SK-N-SH (cell line): ENCODE data around the gene SNX32. TPM values are rescaled to one million over a fixed set of nuclear protein-coding genes. Genes with fewer than 3 reads are reported as not detected.

Source experiments
- CTCF ChIA-PET: fragments of 300-600, 350-600 bp; formaldehyde crosslinking; extraction: SDS; loops from one replicate; lab custom pipeline; 2021; lab: Yijun Ruan, JAX
- POLR2A ChIA-PET: fragments of 350-600 bp; sonication (Branson Sonifier 250); formaldehyde crosslinking; extraction: SDS; loops from one replicate; lab custom pipeline; 2020; ENCODE audit warnings: antibody characterized with exemption, inconsistent platforms; lab: Yijun Ruan, JAX
- DNase-seq: peaks from one replicate; pipeline ENCODE4 v3.0.0; 2012
- H2AFZ ChIP-seq: fragments of 200-600 bp; sonication (generic); 2 replicates; pipeline ENCODE4 v1.8.1; 2016; ENCODE audit warnings: antibody characterized with exemption, mild to moderate bottlenecking, low read depth
- H3F3A ChIP-seq: fragments of 200-600 bp; sonication (generic); replicated peaks from 2 replicates; pipeline ENCODE3; 2016; ENCODE audit warnings: antibody characterized with exemption, mild to moderate bottlenecking; ENCODE audit not compliant: insufficient read depth
- H3K27ac ChIP-seq, 2 experiments: fragments of 200-500 bp in 1 of 2; fragments of 200-600 bp in 1 of 2; sonication (Bioruptor generic) in 1 of 2; sonication (generic), shearing (Covaris generic) in 1 of 2; 2 replicates each; pipeline versions ENCODE4 v1.5.1 to v1.6.1; 2014 to 2016; ENCODE audit warnings: low read depth in 2 of 2, inconsistent platforms in 1 of 2, low read length in 1 of 2, mild to moderate bottlenecking in 1 of 2, mixed read lengths in 1 of 2
- H3K27me3 ChIP-seq: fragments of 200-600 bp; sonication (generic), shearing (Covaris generic); 2 replicates; pipeline ENCODE4 v1.6.1; 2016; ENCODE audit warnings: mixed run types; ENCODE audit not compliant: insufficient read depth
- H3K36me3 ChIP-seq, 2 experiments: fragments of 200-500 bp in 1 of 2; fragments of 200-600 bp in 1 of 2; sonication (Bioruptor generic) in 1 of 2; sonication (generic) in 1 of 2; replicated peaks in 1 of 2; 2 replicates each; pipeline versions ENCODE3 to v1.5.1; 2014 to 2016; ENCODE audit warnings: low read length in 1 of 2, mild to moderate bottlenecking in 1 of 2; ENCODE audit not compliant: insufficient read depth in 2 of 2, control insufficient read depth in 1 of 2
- H3K4me1 ChIP-seq, 2 experiments: fragments of 200-500 bp in 1 of 2; fragments of 200-600 bp in 1 of 2; sonication (Bioruptor generic) in 1 of 2; sonication (generic), shearing (Covaris generic) in 1 of 2; 2 replicates each; pipeline versions ENCODE4 v1.5.1 to v1.6.1; 2014 to 2016; ENCODE audit warnings: low read depth in 1 of 2, low read length in 1 of 2, mixed run types in 1 of 2; ENCODE audit not compliant: insufficient read depth in 2 of 2, control insufficient read depth in 1 of 2
- H3K4me2 ChIP-seq: fragments of 200-600 bp; sonication (generic), shearing (Covaris generic); 2 replicates; pipeline ENCODE4 v1.6.1; 2017; ENCODE audit warnings: mixed run types
- H3K4me3 ChIP-seq, 2 experiments: fragments of 200-500 bp in 1 of 2; fragments of 200-600 bp in 1 of 2; sonication (Bioruptor generic) in 1 of 2; sonication (generic), shearing (Covaris generic) in 1 of 2; 2 replicates each; pipeline versions ENCODE4 v1.5.1 to v1.8.1; 2014 to 2016; ENCODE audit warnings: low read depth in 2 of 2, inconsistent platforms in 1 of 2, low read length in 1 of 2, mild to moderate bottlenecking in 1 of 2, mixed read lengths in 1 of 2, moderate library complexity in 1 of 2
- H3K79me2 ChIP-seq: fragments of 200-600 bp; sonication (generic); 2 replicates; pipeline ENCODE4 v1.8.1; 2017; ENCODE audit warnings: mild to moderate bottlenecking; ENCODE audit not compliant: insufficient read depth
- H3K9ac ChIP-seq: fragments of 200-600 bp; sonication (generic); 2 replicates; pipeline ENCODE4 v1.6.1; 2017; ENCODE audit warnings: mixed run types
- H3K9me2 ChIP-seq: fragments of 200-600 bp; sonication (generic); 2 replicates; pipeline ENCODE4 v1.6.1; 2017; ENCODE audit warnings: mixed run types
- H3K9me3 ChIP-seq: fragments of 200-600 bp; sonication (generic); 2 replicates; pipeline ENCODE4 v1.6.1; 2017; ENCODE audit warnings: mixed run types, mild to moderate bottlenecking, moderate library complexity
- H4K20me1 ChIP-seq: fragments of 200-600 bp; sonication (generic); 2 replicates; pipeline ENCODE4 v1.6.1; 2017; ENCODE audit warnings: mild to moderate bottlenecking, mixed run types; ENCODE audit not compliant: insufficient read depth
- CHD2 ChIP-seq: fragments of 150-350 bp; IDR thresholded peaks from 2 replicates; pipeline ENCODE4 v1.6.1; 2018; ENCODE audit warnings: low read length; ENCODE audit not compliant: partially characterized antibody
- ELF1 ChIP-seq: IDR thresholded peaks from 2 replicates; pipeline ENCODE4 v1.4.0; 2012
- EP300 ChIP-seq, 2 experiments: IDR thresholded peaks; 2 replicates each; pipeline versions ENCODE4 v1.4.0 to v1.6.1; 2012; ENCODE audit warnings: borderline replicate concordance in 1 of 2, low read depth in 1 of 2, low read length in 1 of 2
- FOXJ3 ChIP-seq: sonication (generic); formaldehyde crosslinking; IDR thresholded peaks from 2 replicates; pipeline ENCODE4 v1.5.1; 2020; ENCODE audit warnings: mild to moderate bottlenecking, missing genetic modification reagents
- IRF3 ChIP-seq: fragments of 150-350 bp; IDR thresholded peaks from 2 replicates; pipeline ENCODE4 v1.6.1; 2016; ENCODE audit warnings: mild to moderate bottlenecking, low read depth, low read length
- JUND ChIP-seq: IDR thresholded peaks from 2 replicates; pipeline ENCODE4 v1.4.0; 2012
- MEF2A ChIP-seq: IDR thresholded peaks from 2 replicates; pipeline ENCODE4 v1.4.0; 2012; ENCODE audit warnings: low read depth, borderline replicate concordance
- POLR2AphosphoS5 ChIP-seq: IDR thresholded peaks from 2 replicates; pipeline ENCODE4 v1.6.1; 2012; ENCODE audit warnings: low read depth, low read length
- RCOR1 ChIP-seq: fragments of 150-350 bp; IDR thresholded peaks from 2 replicates; pipeline ENCODE4 v1.6.1; 2017; ENCODE audit warnings: antibody characterized with exemption, low read length
- RXRA ChIP-seq: IDR thresholded peaks from 2 replicates; pipeline ENCODE4 v1.4.0; 2012; ENCODE audit warnings: low read depth, mild to moderate bottlenecking, borderline replicate concordance
- SIN3A ChIP-seq: IDR thresholded peaks from 2 replicates; pipeline ENCODE4 v1.6.1; 2012; ENCODE audit warnings: low read depth, mild to moderate bottlenecking, low read length, moderate library complexity, borderline replicate concordance
- TAF1 ChIP-seq: IDR thresholded peaks from 2 replicates; pipeline ENCODE4 v1.6.1; 2012; ENCODE audit warnings: low read depth, mild to moderate bottlenecking, low read length, moderate library complexity, borderline replicate concordance
- TEAD4 ChIP-seq: IDR thresholded peaks from 2 replicates; pipeline ENCODE4 v1.4.0; 2012; ENCODE audit warnings: mild to moderate bottlenecking, borderline replicate concordance; ENCODE audit not compliant: insufficient read depth
- USF1 ChIP-seq: IDR thresholded peaks from 2 replicates; pipeline ENCODE4 v1.4.0; 2012; ENCODE audit warnings: low read depth, borderline replicate concordance
- USF2 ChIP-seq: fragments of 150-350 bp; IDR thresholded peaks from 2 replicates; pipeline ENCODE4 v1.6.1; 2017; ENCODE audit warnings: antibody characterized with exemption, low read length, low read depth, borderline replicate concordance
- YY1 ChIP-seq: IDR thresholded peaks from 2 replicates; pipeline ENCODE4 v1.4.0; 2012; ENCODE audit warnings: low read depth, mild to moderate bottlenecking
- ZBTB33 ChIP-seq: IDR thresholded peaks from 2 replicates; pipeline ENCODE4 v1.4.0; 2012; ENCODE audit warnings: low read depth, borderline replicate concordance
- WGBS: methylation state at CpG from one replicate; pipeline ENCODE4 v1.1.6; 2017; ENCODE audit warnings: low lambda C conversion rate; 5-methylcytosine and 5-hydroxymethylcytosine counted together
- polyA plus RNA-seq, 3 experiments: library from polyadenylated mRNA; depleted of rRNA; stranded (reverse); fragments of >200 nt; gene quantifications; 2 replicates each; pipeline ENCODE4 v1.2.3, GENCODE V29; 2012

SNX32 gene
- polyA plus RNA-seq, 1 of the 3 experiments (the other 2 are of a cell fraction), result 1.0 TPM

DNA sequence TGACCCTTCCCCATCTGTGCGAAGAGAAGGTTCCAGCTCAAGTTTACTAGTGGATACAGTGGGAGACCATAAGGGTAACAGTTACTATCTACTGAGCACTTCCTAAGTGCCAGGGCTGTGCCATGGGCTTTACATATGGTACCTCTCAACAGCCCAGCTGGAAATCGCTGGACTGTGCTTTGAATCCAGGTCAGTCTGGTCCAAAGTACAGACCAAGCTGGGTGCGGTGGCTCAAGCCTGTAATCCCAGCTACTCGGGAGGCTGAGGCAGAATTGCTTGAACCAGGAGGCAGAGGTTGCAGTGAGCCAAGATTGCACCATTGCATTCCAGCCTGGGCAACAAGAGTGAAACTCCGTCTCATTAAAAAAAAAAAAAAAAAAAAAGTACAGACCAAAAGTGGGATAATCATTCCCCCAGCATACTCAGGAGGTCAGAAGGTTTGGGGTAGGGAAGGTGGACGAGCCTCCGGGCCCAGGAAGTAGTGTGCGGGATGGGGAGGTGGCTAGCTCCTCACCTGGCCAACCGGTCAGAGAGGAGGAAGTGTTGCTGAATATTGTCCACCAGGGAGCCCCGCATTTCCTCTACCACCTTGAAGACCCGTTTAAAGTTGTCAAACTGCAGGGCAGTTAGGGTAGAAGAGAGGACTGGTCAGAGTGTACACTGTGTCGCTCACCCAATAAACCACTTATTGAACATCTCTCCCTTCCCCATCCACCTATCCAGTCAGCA lies 52.2 kb downstream of the SNX32 start:
- Histone ChIP-seq H3K36me3 (peaks cover 31 to 45% of the 10 kb centered on the region in 2 experiments), H3K27ac (no peak overlapping the region), H3K27me3 (no peaks in the 10 kb centered on the region), H3K9me2 (no peaks in the 10 kb centered on the region), H3K4me3 (no peak overlapping the region), H3K79me2 (peaks cover 39% of the 10 kb centered on the region), H3F3A (peaks cover 39% of the 10 kb centered on the region), H3K4me1 (peaks cover 24 to 32% of the 10 kb centered on the region in 2 experiments), H3K9me3 (no peaks in the 10 kb centered on the region), H4K20me1 (peaks cover 2% of the 10 kb centered on the region; the same call in 1 of the 2 replicates), H3K9ac (no peak overlapping the region), H3K4me2 (no peak overlapping the region; the same call in 1 of the 2 replicates), H2AFZ (no peak overlapping the region)
- WGBS, result 90% methylated on average over 12 of the region's 12 CpGs
- POLR2A ChIA-PET, result interaction anchor here (1.5 kb wide), 1 partner anchor 26 kb away, joined by 5 read pairs; the partner anchor contains the start of gene MUS81
- no peak for DNase-seq
- CTCF ChIA-PET, result interaction anchor here (0.5 to 15.2 kb wide), 20 partner anchors 9 to 426 kb away, joined by 3 to 374 read pairs (median 12); partner anchors contain the start of genes AP5B1, BANF1, C11orf68 and CFL1
- TF ChIP-seq JUND (no peak), EP300 (IDR thresholded peaks at IDR 0.05; ENCODE audit: borderline replicate concordance in 1 of 2, low read depth in 1 of 2, low read length in 1 of 2) (no peak), IRF3 (no peak), MEF2A (no peak), TAF1 (no peak)

GRCh38 chr11:65886826-65887722 lies 53.3 kb downstream of the SNX32 start:
- DNase-seq, result no peak
- no peak overlapping the region for H2AFZ ChIP-seq
- TF ChIP-seq RCOR1, result no peak
- TF ChIP-seq CHD2, result no peak
- TF ChIP-seq USF2, result no peak
- no peak for TF ChIP-seq POLR2AphosphoS5
- TF ChIP-seq FOXJ3 (CRISPR knock-in tag), result no peak
- TF ChIP-seq ZBTB33, result no peak
- TF ChIP-seq YY1, result no peak
- TF ChIP-seq SIN3A, result no peak
- TF ChIP-seq USF1, result no peak
- TF ChIP-seq RXRA, result no peak
- no peak for TF ChIP-seq ELF1
- no peak for TF ChIP-seq TEAD4
- no peaks in the 10 kb centered on the region for H3K9me2 ChIP-seq
- H3K4me2 ChIP-seq, result peak overlapping the region; percentile 98
- H3K27ac ChIP-seq, result peak overlapping the region; percentile 80 to 94
- no peaks in the 10 kb centered on the region for H3K27me3 ChIP-seq
- H3K4me3 ChIP-seq, result peak overlapping the region; percentile 56 to 82
- ChIA-PET POLR2A (interaction anchor here (0.6 to 1.5 kb wide), 2 partner anchors 27 to 78 kb away, joined by 3 to 5 read pairs; partner anchors contain the start of gene MUS81), CTCF (interaction anchor here (0.5 to 15.2 kb wide), 18 partner anchors 9 to 425 kb away, joined by 3 to 374 read pairs (median 8); partner anchors contain the start of genes CFL1, CTSW, EFEMP2 and FOSL1)
- peaks cover 13% of the 10 kb centered on the region for H4K20me1 ChIP-seq
- H3F3A ChIP-seq, result peaks cover 50% of the 10 kb centered on the region
- peak overlapping the region; percentile 73 for H3K9ac ChIP-seq
- H3K4me1 ChIP-seq, result peaks cover 29 to 41% of the 10 kb centered on the region in 2 experiments
- WGBS, result 75% methylated on average over 14 of the region's 14 CpGs
- H3K36me3 ChIP-seq, result peaks cover 36 to 45% of the 10 kb centered on the region in 2 experiments
- H3K9me3 ChIP-seq, result no peaks in the 10 kb centered on the region
- H3K79me2 ChIP-seq, result peaks cover 48% of the 10 kb centered on the region
